CD1c-positive myeloid dendritic cell (primary cell): ENCODE measurements around the gene APBB3.
A peak's percentile ranks its signal among the peaks of the same experiment; 100 is the strongest.

Experiments used
- DNase-seq: peaks from one replicate; pipeline ENCODE4 v3.0.0-alpha.2; 2016; ENCODE audit errors: extremely low spot score

The APBB3 gene

DNA sequence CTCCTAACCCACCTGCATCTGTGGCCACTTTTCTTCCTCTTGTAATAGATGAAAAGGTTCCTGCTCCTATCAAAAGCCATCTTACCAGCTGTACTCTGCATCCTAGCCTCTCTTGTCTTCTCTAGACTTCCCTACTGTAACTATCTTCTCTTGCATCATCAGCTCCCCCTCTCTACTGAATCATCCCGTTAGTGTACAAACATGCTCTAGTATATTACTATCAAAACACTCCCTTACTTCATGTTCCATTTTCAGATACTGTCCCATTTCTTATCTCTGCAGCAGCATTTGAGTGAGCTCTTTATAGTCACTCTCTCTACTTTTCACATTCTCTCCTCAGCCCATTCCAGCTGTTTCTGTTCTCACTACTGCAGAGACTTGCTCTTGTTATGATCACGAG lies 9.9 kb downstream of the APBB3 start:
- peak; percentile 45 for DNase-seq

GRCh38 chr5:140553657-140554056 lies 10.7 kb downstream of the APBB3 start:
- peak; percentile 33 for DNase-seq

- no peak for DNase-seq
These were observed 12.5 kb downstream of the APBB3 start for GRCh38 chr5:140551872-140552271.

- DNase-seq = no peak
These were observed 14.0 kb downstream of the APBB3 start for GRCh38 chr5:140550147-140551079.

DNA sequence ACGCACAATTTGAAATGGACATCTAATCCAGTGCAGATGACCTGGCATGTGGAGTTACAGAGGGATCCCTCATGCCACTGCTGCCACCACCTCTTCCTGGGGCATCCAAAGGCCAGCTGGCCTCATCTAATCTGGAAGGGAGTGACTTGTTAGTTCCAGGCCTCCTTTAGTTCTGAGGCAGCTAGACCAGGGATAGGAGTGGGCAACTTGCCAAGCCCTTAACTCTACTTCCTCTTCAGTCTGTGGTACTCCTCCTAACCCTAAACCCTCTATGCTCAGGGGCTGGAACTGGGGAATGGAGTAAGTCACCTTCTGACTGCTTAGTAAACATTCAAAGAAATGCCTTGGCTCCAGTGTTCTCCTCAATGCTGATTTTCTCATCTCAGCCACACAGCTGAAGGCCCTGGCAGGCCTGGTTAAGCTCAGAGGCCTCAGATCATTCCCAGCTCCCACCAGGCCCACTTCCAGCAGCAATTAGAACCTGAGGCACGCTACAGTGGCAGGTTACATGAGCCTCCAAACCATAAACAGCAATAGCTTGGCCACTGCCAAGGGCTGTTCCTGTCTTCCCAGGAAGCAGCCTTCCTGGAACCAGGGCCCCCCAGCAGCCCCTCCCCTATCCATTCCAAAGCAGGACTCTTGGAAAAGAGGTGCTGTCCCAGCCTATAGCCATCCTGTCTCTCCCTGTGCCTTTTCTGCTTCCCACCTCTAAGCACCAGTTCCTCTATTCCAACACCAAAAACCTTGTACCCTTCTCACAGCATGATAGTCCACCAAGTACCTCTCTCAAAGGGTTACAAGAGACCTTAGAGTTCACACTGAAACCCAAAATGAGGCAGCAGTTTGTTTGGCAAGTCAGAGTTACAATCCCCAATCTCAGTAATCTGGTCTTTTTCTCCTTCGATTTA lies 14.9 kb downstream of the APBB3 start:
- DNase-seq = peak; percentile 84

DNA sequence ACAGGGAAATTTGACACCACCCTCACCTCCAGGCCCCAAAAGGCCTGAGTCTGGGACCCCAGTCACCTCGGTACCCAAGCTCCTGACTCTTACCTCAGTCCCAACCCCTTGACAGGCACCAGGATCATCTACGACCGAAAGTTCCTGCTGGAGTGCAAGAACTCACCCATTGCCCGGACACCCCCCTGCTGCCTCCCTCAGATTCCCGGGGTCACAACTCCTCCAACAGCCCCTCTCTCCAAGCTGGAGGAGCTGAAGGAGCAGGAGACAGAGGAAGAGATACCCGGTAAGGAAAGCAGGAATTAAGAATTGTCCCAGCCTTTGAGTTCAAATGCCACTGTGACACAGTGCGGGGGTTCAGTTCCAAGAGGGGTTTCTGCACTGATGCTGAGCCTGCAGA lies 15.6 kb downstream of the APBB3 start:
- DNase-seq = no peak

DNA sequence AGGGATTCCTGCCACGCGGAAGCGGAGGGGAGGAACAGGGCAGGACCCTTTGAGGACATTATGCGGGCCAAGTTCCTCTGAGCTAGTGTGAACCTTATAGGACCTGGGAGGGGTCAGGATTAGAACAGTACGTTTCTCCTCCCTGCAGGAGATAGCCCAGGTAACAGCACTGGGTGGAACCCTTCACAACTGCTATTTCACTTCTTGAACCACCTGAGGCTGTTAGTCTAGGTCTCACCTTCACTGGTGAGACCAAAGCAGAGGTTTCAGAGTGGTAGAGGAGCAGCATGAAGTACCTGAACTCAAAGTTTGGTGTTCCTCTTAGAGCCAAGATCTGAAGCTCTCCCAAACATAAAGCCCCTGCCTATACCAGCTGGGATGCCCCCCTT lies 16.1 kb downstream of the APBB3 start:
- DNase-seq = no peak

DNA sequence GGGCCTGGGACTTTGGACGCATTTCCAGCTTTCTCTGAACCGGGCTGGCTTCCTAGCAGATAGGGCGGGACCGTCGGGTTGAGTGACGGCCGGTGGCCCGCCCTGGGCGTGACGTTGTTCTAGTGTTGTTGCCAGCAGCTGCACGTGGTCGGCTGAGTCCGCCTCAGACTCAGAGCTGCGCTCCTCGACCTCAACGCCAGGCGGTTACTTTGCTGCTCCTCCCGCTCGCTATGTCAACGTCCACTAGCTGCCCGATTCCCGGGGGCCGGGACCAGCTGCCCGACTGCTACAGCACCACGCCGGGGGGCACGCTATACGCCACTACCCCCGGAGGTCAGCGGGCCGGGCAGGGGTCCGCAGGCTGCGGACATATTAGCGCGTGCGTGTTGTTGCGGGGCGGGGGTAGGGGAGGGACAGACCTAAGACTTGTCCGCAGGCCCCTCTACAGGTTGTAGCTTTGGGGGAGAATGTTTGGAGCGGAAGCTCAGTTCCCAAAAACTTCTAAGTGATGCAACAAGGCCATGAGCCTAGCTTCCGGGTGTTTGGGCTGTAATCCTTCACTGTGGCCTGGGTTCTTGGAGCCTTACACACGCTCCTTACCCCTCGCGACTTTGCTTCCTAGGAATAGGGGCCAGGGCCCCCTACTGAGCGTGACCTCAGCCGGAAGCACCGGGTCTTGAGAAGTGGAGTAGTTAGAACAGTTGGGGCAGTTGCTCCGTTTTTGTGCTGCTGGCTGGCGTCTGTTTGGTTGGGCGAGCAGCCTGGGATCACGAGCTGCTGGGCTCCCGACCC lies 16.7 kb downstream of the APBB3 start, which contains the start of gene EIF4EBP3:
TSS of gene EIF4EBP3 (plus strand) at position 155 of the 792 bp plus-strand sequence. CDS start at position 231, 76 bp downstream.
- peak; percentile 97 for DNase-seq

DNA sequence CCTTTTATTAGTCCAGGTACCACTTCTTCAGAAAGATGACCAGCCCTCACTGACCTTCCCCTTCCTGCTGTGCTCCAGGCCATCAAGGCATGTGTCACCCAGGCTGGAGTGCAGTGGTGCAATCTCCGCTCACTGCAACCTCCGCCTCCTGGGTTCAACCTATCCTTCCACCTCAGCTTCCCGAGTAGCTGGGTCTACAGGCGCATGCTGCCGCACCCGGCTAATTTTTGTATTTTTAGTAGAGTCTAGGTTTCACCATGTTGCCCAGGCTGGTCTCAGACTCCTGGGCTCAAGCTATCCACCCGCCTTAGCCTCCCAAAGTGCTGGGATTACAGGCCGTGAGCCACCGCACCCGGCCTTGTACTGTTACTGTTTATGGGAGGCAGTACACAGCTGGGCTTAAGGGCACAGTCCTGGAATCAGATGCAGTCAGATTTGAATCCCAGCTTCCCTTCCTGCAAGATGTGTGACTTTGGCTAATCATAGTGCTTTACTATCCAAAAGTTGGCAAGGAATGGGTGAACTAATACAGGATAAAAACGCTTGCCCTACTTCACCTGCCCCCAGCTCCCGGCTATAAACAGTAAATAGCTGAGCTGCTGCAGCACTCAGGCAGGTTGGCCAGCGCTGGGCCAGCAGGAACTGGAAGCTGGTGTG lies 17.4 kb downstream of the APBB3 start:
- peak; percentile 43 for DNase-seq

- no peak for DNase-seq
These were observed 18.8 kb downstream of the APBB3 start for GRCh38 chr5:140545606-140546005.

DNA sequence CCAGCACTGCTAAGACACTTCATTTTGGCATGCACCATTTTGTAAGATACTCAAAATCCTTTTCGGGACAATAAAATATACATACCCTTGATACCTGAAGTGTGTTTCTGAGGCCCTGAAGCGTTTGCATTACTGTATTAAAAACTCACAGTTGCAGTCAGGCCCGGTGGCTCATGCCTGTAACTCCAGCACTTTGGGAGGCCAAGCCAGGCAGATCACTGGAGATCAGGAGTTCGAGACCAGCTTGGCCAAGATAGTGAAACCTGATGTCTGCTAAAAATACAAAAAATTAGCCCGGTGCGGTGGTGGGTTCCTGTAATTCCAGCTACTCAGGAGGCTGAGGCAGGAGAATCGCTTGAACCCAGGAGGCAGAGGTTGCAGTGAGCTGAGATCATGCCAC lies 19.4 kb downstream of the APBB3 start:
- no peak for DNase-seq

- DNase-seq = no peak
These were observed 21.4 kb downstream of the APBB3 start for GRCh38 chr5:140542972-140543371.

DNA sequence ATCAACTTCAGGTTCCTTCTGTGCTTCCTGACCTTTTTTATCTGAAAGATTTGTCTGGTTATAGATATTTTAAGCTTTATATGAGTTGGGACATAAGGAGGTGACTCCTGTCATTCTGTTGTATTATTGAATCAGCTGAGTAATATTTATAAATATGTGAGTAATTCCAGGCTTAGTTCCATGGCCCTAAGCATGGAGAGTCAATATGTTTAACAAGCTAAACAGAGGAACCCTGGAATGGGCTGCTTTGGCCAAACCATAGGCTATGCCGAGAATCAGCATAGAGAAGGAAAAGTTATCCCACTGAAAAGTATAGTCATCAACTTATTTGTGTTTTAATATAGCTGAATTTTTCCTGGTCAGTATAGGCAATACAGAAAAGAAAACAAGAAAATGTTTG lies 24.2 kb downstream of the APBB3 start:
- no peak for DNase-seq

DNA sequence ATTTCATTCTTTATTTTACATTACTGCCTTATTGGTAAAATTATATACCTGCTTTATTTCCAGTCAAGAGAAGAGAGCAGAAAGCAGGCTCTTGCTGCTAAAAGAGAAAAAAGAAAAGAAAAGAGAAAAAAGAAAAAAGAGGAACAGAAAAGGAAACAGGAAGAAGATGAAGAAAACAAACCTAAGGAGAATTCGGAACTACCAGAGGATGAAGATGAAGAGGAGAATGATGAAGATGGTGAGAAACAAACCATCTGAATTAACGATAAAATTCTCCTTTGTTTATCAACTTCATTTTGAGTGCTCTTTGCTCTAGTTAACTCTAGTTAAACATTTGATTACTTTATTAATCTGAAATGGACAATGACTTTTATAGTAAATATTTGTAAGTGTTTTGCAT lies 40.4 kb downstream of the APBB3 start:
- no peak for DNase-seq

GRCh38 chr5:140513124-140513523 lies 51.3 kb downstream of the APBB3 start:
- DNase-seq = no peak

GRCh38 chr5:140509898-140510297 lies 54.5 kb downstream of the APBB3 start:
- no peak for DNase-seq
